Esophagus squamous epithelium (tissue), 4 donors: ENCODE measurements around the gene MRPL52.

Source experiments
- POLR2A ChIP-seq, 4 donors: fragments of 450-650 bp; IDR thresholded peaks; one replicate each; pipeline ENCODE4 v1.6.1; 2017; ENCODE audit warnings: antibody characterized with exemption in 4 of 4, mild to moderate bottlenecking in 4 of 4, moderate library complexity in 3 of 4
- TF ChIP-seq, protein P1 (sequence below), 6 experiments: fragments of 450-650 bp in 4 of 6; fragments of 200-600 bp in 2 of 6; sonication (generic) in 2 of 6; IDR thresholded peaks; one replicate each; pipeline ENCODE4 v1.5.1; 2016 to 2019; ENCODE audit warnings: antibody characterized with exemption in 6 of 6, mild to moderate bottlenecking in 4 of 6, moderate library complexity in 4 of 6

DNA sequence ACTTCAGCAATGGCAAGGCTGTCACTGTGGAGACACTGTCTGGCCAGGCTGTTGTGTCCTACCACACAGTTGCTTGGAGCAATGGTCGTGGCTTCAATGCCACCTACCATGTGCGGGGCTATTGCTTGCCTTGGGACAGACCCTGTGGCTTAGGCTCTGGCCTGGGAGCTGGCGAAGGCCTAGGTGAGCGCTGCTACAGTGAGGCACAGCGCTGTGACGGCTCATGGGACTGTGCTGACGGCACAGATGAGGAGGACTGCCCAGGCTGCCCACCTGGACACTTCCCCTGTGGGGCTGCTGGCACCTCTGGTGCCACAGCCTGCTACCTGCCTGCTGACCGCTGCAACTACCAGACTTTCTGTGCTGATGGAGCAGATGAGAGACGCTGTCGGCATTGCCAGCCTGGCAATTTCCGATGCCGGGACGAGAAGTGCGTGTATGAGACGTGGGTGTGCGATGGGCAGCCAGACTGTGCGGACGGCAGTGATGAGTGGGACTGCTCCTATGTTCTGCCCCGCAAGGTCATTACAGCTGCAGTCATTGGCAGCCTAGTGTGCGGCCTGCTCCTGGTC is 46.1 kb downstream of the MRPL52 start:
- TF ChIP-seq, protein P1, sequence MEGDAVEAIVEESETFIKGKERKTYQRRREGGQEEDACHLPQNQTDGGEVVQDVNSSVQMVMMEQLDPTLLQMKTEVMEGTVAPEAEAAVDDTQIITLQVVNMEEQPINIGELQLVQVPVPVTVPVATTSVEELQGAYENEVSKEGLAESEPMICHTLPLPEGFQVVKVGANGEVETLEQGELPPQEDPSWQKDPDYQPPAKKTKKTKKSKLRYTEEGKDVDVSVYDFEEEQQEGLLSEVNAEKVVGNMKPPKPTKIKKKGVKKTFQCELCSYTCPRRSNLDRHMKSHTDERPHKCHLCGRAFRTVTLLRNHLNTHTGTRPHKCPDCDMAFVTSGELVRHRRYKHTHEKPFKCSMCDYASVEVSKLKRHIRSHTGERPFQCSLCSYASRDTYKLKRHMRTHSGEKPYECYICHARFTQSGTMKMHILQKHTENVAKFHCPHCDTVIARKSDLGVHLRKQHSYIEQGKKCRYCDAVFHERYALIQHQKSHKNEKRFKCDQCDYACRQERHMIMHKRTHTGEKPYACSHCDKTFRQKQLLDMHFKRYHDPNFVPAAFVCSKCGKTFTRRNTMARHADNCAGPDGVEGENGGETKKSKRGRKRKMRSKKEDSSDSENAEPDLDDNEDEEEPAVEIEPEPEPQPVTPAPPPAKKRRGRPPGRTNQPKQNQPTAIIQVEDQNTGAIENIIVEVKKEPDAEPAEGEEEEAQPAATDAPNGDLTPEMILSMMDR (IDR thresholded peaks at IDR 0.05) = no peak
- TF ChIP-seq POLR2A (IDR thresholded peaks at IDR 0.05) = no peak
